Embryonic facial prominence (tissue), 1 donor: ENCODE measurements around the gene SLC38A6.
"Not testable (repeated sequence)": the region's sequence is repeated elsewhere in the genome, so short reads cannot be mapped to it uniquely, and the experiment has no call there.

Experiments
- DNase-seq: peaks from one replicate; pipeline ENCODE4 v3.0.0-alpha.2; 2016; ENCODE audit errors: extremely low spot score

SLC38A6 gene

DNA sequence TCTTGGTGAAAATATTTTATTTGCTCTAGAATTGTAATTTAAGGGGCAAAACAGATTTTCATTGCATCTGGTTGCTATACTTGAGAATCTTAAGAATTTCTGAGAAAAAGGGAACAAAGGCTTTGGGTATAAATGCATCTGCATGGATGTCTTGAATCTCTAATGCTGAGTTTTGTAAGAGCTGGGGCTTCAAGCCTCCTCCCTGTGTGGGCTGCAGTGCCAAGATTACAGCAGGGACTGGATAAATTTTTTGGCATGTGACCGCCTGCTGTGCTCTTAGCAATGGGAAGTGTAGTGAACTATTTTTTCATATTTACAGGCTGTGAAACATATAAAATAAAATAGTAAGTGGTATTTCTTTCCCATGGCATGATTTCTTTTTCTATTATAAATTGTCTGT, 70.0 kb downstream of the SLC38A6 start:
- no peak for DNase-seq

- DNase-seq = no peak
These were observed 70.6 kb downstream of the SLC38A6 start for GRCh38 chr14:61051621-61052020.

GRCh38 chr14:61063461-61063860, 82.4 kb downstream of the SLC38A6 start:
- no peak for DNase-seq

DNA sequence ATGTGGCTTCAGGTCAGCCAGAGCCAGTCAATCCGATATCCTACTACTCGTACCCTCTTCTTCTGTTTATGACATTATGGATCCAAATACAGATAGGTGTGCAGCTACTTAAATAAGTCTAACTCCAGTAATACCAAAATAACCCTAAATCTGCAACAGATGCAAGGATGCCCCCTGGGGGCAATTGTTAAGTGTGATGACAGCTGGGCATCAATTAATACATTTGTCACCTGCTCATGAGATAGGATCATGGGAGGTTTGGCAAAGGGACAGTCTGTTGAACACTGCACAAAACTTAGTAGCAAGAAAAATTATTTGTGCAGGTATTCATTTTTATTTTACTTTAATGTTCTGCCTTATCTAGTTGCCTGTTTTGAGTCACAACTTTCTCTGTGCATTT, 83.2 kb downstream of the SLC38A6 start:
- DNase-seq = no peak

- no peak for DNase-seq
These were observed 83.8 kb downstream of the SLC38A6 start for GRCh38 chr14:61064856-61065255.

GRCh38 chr14:61065656-61066055, 84.6 kb downstream of the SLC38A6 start:
- DNase-seq = no peak

- DNase-seq = not testable (repeated sequence)
These were observed 91.4 kb downstream of the SLC38A6 start for GRCh38 chr14:61072442-61072841.

DNA sequence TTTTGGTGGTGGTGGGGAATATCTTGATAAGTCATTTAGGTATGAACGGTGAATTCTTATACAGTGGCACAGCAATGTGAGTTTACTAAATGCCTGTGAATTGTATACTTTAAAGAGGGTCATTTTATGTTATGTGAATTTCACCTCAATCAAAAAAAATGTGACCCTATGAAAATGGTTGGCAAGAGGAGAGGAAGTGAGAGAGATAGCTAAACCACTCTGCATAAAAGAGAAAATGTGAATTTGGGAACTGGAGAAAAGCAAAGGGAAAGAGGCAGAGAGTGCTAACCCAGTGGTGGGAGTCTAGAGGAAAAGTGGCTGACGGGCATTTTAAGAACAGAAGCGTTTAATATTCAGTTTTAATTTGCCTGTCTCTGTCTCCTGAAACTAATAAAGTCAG, 93.8 kb downstream of the SLC38A6 start:
- DNase-seq = no peak

GRCh38 chr14:61076556-61076955, 95.5 kb downstream of the SLC38A6 start:
- no peak for DNase-seq

DNA sequence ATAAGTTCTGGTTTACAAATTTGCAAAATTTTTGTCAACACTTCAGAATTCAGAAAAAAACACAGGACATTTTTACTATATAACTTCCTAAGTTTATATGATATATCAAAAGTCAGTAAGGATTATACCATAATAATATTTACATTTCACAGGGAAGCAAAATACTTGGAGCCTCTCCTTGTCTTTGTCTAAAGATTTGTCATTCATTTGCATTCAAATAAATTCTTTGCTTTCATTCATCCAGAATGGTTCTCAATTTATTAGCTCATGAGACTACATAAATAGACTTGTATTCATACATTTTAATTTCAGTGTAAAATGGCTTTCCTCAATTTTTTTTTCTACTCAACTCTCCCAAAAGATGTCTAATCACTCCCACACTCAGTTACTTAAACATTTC, 96.4 kb downstream of the SLC38A6 start:
- no peak for DNase-seq

DNA sequence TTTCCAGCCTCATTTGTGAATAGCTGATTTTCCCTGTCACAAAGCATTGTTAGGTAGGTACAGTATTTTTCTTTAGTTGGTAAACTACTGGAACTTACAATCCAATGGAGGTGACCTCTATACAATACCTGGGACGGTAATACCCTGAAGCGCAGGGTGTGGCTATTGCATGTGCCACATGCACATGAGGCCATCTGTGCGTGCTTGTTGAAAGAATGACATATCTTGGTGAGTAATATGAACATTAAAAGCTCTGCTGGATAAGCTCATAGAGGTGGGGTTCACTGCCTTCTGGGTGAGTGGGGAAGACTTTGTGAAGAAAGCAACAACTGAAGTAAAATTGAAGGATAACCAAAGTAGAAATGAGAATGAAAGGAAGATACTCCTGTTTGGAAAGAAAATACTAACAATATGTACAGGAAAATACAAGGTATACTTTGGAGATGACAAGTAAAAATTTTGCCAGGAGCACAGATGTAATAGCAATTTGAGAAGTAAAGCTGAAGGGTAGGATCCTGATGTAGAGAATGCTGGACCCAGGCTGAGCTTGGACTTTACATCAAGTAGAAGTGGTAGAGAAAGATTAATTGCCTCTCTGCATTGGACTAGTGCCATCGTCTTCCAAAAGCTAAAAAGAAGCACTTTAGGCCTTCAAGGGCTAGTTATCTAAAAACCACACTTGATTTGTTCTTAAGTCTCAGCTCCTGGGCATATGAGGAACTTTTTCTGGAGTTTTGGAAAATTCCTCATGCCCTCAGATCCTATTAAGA, 97.1 kb downstream of the SLC38A6 start:
- no peak for DNase-seq

DNA sequence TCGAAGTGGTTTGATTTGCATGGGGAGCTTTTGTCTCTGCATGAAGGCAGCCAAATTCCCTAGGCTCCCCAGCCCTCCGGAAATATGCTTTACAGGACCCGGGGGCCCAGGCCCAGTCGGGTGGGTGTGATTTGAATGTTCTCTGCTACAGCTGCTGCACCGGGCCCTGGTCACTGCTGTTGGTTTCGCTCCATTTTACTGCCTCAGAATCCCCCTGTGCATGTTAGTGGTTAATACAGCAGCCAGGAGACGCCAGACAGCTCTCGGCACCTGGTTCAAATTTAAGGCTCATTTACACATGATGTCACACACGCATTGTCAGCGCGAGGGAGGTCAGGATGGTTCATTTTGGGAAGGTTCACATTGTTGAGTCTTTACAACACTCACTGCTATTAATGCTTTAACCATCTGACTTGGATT, 99.6 kb downstream of the SLC38A6 start:
- peak; percentile 74 for DNase-seq

DNA sequence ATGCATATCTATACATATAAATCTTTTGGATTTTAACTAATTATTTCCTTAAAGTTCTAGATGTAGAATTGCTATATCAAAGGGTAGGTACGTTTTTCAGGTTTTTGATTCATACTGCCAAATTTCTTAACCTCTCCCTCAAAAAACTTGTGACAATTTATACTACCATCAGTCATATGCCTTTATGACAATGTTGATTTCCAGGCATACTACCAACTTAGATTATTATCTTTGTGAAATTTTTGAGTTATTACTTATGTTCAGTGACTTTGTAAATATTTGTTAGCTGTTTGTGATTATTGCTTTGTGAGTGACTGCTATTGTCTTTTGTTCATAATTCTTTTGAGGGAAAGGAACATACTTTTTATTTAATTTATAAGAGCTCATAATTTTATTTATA, 107.0 kb downstream of the SLC38A6 start:
- DNase-seq = no peak

- DNase-seq = no peak
These were observed 108.2 kb downstream of the SLC38A6 start for GRCh38 chr14:61089126-61089750.

- DNase-seq = no peak
These were observed 109.6 kb downstream of the SLC38A6 start for GRCh38 chr14:61090432-61091216.

DNA sequence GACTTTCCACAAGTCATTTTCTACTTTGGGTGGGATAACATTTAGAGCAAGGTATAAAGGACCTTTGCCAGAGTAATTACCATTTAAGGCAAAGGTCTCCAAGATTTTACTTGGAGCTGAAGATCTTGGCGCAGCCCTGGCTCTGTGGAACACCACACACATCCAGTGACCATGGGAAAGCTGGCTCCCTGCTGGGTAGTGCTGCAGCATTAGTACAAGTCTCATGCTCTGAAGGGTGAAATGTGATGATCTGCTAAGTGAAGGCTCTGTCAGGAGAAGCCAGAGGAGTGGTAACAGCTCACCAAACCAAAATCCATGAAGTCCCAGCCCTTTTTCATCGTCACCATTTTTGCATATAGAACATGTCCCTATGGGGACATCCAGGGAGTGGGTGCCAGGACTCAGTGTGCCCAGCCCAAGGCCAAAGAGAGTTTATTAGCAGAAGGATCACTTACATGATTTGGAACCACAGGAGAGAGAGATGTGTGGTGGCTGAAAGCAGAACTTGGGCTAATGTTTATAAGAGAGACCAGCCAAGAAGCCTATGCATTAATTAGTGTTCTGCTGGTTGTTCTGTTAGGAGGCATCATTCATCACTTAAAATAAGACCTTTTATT, 110.7 kb downstream of the SLC38A6 start:
- DNase-seq = no peak

DNA sequence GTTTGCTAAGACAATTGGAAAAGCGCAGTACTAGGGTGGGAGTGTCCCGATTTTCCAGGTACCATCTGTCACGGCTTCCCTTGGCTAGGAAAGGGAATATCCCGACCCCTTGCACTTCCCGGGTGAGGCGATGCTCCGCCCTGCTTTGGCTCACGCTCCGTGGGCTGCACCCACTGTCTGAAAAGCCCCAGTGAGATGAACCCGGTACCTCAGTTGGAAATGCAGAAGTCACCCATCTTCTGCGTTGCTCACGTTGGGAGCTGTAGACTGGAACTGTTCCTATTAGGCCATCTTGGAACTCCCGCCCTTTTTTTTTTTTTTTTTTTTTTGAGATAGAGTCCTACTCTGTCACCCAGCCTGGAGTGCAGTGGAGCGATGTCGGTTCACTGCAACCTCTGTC, 117.1 kb downstream of the SLC38A6 start:
- DNase-seq = not testable (repeated sequence)

DNA sequence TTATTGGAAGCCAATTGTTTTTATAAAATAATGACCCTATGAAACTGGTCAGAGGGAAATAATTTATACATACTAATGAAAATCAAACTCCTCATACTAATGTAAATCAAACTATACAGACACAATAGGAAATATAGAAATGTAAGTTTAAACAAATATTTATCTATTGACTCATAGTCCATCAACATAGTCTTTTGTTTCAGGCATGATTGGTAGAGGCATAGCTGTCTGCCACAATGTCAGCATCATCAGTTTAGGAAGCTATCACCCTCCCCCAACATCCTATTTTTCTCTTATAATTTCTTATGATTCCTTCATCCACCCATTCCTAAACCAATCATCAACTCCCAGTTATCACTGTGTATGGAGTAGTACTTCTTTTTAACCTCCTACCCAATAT, 117.7 kb downstream of the SLC38A6 start:
- DNase-seq = no peak

DNA sequence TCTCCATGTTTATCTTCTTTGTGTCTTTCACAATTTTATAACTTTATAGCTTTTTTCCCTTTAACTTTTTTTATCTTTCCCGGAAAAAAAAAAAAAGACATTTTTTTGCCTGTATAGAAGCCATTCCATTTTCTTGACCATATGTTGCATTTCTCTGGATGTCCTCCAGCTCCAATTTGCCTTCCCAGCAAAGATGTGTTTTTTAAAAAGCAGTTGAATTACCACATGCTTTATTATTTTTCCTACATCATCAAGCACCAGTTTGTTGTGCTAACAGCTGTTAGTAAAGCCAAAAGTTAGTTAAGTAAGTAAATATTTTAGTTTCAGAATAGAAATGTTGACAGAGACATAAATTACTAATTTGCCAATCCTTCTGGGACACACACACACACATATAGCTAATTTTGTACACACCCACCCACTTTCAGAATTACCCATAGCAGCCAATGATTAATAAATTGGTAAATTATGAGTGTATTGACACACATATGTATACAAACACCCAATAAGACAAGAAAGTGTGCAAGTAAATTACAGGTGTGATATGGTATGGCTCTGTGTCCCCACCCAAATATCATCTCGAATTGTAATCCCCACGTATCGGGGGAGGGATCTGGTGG, 118.3 kb downstream of the SLC38A6 start:
- no peak for DNase-seq

GRCh38 chr14:61101803-61102548, 120.9 kb downstream of the SLC38A6 start:
- DNase-seq = no peak
